Hepatocyte (in vitro differentiated cells): ENCODE results near the gene CTRL.

Experiments used
- EZH2 ChIP-seq: fragments of 200-600 bp; sonication (generic); IDR thresholded peaks from 2 replicates; pipeline ENCODE4 v1.6.1; 2016; ENCODE audit warnings: antibody characterized with exemption, mild to moderate bottlenecking, borderline replicate concordance
- EZH2phosphoT487 ChIP-seq: fragments of 200-600 bp; sonication (generic); IDR thresholded peaks from one replicate; pipeline ENCODE4 v1.6.1; 2018; ENCODE audit warnings: antibody characterized with exemption, mild to moderate bottlenecking, low read depth, moderate library complexity; ENCODE audit not compliant: unreplicated experiment, severe bottlenecking
- TF ChIP-seq, protein P1 (sequence below): fragments of 200-600 bp; sonication (generic); IDR thresholded peaks from 2 replicates; pipeline ENCODE4 v1.5.1; 2016; ENCODE audit warnings: antibody characterized with exemption, mild to moderate bottlenecking; ENCODE audit not compliant: poor library complexity

DNA sequence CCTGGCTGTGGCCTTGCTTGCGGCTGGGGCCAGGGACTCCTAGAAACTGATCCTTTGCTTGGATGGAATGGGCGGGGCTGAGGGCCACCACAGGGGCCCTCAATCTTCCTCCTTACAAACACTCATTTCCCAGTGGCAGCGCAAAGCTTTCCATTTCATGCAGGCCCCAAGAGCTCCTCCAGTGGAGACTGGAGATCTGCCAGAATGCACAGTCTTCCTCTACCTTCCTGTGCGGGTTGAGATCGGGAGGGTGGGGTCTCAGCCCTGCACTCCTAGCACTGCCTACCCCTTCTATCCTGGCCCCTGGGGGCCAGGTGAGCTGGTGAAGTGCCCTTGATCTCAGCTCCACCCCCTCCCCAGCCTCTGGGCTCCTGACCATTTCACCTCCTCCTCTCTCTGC is 45.3 kb downstream of the CTRL start:
- TF ChIP-seq, protein P1, sequence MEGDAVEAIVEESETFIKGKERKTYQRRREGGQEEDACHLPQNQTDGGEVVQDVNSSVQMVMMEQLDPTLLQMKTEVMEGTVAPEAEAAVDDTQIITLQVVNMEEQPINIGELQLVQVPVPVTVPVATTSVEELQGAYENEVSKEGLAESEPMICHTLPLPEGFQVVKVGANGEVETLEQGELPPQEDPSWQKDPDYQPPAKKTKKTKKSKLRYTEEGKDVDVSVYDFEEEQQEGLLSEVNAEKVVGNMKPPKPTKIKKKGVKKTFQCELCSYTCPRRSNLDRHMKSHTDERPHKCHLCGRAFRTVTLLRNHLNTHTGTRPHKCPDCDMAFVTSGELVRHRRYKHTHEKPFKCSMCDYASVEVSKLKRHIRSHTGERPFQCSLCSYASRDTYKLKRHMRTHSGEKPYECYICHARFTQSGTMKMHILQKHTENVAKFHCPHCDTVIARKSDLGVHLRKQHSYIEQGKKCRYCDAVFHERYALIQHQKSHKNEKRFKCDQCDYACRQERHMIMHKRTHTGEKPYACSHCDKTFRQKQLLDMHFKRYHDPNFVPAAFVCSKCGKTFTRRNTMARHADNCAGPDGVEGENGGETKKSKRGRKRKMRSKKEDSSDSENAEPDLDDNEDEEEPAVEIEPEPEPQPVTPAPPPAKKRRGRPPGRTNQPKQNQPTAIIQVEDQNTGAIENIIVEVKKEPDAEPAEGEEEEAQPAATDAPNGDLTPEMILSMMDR, result no peak
- TF ChIP-seq EZH2 (no peak), EZH2phosphoT487 (no peak)
